ENCODE data around the gene MUC20. TPM values are rescaled to one million over a fixed set of nuclear protein-coding genes. Genes with fewer than 3 reads are reported as not detected.

MUC20 gene
- total RNA-seq, 4 donors from 2014 or later: 1.5 to 7.0 (median 3.2) TPM

DNA sequence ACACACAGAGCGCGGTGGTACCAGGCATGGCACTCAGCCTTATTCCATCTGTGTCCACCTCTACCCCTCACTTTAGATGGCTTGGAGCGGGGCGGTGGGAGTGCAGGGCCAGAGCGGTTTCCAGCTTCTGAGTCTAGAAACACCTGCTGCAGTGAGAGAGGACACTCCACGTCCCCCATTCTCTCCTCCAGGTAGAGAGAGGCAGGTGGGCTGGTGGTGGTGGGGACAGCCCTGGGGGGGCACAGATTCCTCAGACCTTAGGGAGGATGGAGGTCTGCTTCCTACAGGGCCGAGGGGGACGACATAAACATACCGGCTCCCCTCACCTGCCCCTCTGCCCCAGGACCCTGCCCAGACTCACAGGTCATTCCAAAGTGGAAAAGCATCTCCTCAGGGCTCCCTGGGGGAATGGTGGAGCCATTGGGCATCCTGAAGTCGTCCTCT, 40.4 kb downstream of the MUC20 start:
- no peak overlapping the region for H3K27ac ChIP-seq
- DNase-seq (no peak), ATAC-seq (no peak)
- H3K4me1 ChIP-seq: no peaks in the 10 kb centered on the region
- peaks cover 43 to 67% (median 48%) of the 10 kb centered on the region in 3 donors for H3K27me3 ChIP-seq
- intact Hi-C loops (cut with DNase I; ENCODE audit: low total_unique reads) (no loop called here), in situ Hi-C loops (cut with MboI; ENCODE audit: low sequenced_read_pairs in 4 of 4) (no loop called here)
- H3K36me3 ChIP-seq: no peaks in the 10 kb centered on the region
- no peaks in the 10 kb centered on the region for H3K9me3 ChIP-seq
- no peak overlapping the region for H3K4me3 ChIP-seq
- no peak for TF ChIP-seq POLR2A (IDR thresholded peaks at IDR 0.05)
- TF ChIP-seq, protein P1, sequence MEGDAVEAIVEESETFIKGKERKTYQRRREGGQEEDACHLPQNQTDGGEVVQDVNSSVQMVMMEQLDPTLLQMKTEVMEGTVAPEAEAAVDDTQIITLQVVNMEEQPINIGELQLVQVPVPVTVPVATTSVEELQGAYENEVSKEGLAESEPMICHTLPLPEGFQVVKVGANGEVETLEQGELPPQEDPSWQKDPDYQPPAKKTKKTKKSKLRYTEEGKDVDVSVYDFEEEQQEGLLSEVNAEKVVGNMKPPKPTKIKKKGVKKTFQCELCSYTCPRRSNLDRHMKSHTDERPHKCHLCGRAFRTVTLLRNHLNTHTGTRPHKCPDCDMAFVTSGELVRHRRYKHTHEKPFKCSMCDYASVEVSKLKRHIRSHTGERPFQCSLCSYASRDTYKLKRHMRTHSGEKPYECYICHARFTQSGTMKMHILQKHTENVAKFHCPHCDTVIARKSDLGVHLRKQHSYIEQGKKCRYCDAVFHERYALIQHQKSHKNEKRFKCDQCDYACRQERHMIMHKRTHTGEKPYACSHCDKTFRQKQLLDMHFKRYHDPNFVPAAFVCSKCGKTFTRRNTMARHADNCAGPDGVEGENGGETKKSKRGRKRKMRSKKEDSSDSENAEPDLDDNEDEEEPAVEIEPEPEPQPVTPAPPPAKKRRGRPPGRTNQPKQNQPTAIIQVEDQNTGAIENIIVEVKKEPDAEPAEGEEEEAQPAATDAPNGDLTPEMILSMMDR (IDR thresholded peaks at IDR 0.05 in 4 of 5, conservative IDR thresholded peaks at IDR 0.05 in 1 of 5): no peak

DNA sequence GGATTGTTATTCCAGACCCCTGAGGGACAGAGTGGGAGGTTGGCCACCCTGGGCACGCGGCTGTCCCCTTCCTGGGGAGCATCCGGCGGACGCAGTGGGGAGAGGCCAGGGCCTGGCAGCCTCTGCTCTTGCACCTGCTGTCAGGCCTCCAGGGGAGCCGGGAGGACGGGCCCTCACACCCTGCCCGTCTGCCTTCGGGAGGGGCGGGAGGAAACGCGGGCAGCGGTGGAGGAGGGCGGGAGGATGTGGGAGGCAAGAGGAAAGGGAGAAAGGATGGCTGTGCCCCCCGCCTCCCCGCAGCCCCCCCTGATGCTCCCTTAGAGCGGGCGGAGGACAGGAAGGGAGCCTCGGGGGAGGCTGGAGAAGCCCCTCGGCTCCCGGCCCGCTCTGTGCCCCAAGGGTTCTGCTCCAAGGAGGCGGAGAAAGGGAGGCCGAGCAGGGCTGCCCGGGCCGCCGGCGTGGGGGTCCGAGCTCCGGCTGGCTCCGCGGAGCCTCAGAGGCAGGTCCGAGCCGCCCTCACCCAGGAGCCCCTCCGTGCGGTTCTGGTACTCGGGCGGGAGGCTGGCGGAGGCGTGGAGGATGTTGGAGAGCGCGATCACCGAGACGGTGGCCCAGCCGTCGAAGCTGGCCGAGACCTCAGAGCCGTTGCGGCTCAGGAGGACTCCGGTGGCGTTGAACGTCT, 40.9 kb downstream of the MUC20 start:
- intact Hi-C loops (cut with DNase I; ENCODE audit: low total_unique reads): no loop called here
- no peak overlapping the region for H3K27ac ChIP-seq

DNA sequence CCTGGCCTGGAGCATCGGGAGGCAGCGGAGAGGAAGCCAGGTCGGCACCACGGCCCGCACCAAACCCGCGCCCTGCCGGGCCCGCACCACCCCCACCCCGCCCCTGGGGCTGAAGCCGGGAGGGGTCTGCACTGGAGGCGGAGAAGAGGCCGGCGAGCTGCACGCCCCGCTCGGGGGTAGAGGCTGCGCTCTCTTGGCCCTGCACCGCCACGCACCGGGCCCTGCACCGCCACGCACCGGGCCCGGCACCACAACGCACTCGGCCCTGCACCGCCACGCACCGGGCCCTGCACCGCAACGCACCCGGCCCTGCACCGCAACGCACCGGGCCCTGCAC, 41.4 kb downstream of the MUC20 start:
- H3K9me3 ChIP-seq: no peaks in the 10 kb centered on the region
- ATAC-seq (no peak), DNase-seq (no peak)
- in situ Hi-C loops (cut with MboI; ENCODE audit: low sequenced_read_pairs in 4 of 4) (no loop called here), intact Hi-C loops (cut with DNase I; ENCODE audit: low total_unique reads) (no loop called here)
- H3K4me3 ChIP-seq: no peak overlapping the region
- H3K27ac ChIP-seq: no peak overlapping the region
- no peaks in the 10 kb centered on the region for H3K4me1 ChIP-seq
- no peaks in the 10 kb centered on the region for H3K36me3 ChIP-seq
- TF ChIP-seq, protein P1 (IDR thresholded peaks at IDR 0.05 in 4 of 5, conservative IDR thresholded peaks at IDR 0.05 in 1 of 5): no peak
- TF ChIP-seq POLR2A (IDR thresholded peaks at IDR 0.05): no peak
- peaks cover 40 to 67% (median 41%) of the 10 kb centered on the region in 3 donors for H3K27me3 ChIP-seq

More for the DNA sequence above, 40.9 kb downstream of the MUC20 start:
- no peaks in the 10 kb centered on the region for H3K9me3 ChIP-seq
- ATAC-seq (no peak), DNase-seq (no peak)
- H3K36me3 ChIP-seq: no peaks in the 10 kb centered on the region
- no peak overlapping the region for H3K4me3 ChIP-seq
- H3K27me3 ChIP-seq: peaks cover 43 to 67% (median 45%) of the 10 kb centered on the region in 3 donors
- in situ Hi-C loops (cut with MboI; ENCODE audit: low sequenced_read_pairs in 4 of 4): no loop called here
- TF ChIP-seq, protein P1 (IDR thresholded peaks at IDR 0.05 in 4 of 5, conservative IDR thresholded peaks at IDR 0.05 in 1 of 5): no peak
- no peak for TF ChIP-seq POLR2A (IDR thresholded peaks at IDR 0.05)
- no peaks in the 10 kb centered on the region for H3K4me1 ChIP-seq

DNA sequence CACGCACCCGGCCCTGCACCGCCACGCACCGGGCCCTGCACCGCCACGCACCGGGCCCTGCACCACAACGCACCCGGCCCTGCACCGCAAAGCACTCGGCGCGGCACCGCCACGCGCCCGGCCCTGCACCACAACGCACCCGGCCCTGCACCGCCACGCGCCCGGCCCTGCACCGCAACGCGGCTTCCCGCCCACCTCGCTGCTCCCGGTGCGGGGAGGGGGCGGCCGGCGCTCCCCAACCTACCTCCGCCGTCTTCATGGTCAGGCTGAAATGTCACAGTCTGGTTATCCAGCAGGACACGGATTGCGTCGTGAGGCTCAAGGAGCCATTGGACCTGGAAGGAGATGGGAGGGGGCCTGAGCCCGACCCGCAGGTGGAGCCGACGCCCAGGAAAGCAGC, 41.8 kb downstream of the MUC20 start:
- peaks cover 36 to 63% (median 37%) of the 10 kb centered on the region in 3 donors for H3K27me3 ChIP-seq
- no peaks in the 10 kb centered on the region for H3K36me3 ChIP-seq
- H3K9me3 ChIP-seq: no peaks in the 10 kb centered on the region
- no peaks in the 10 kb centered on the region for H3K4me1 ChIP-seq
- H3K4me3 ChIP-seq: no peak overlapping the region
- intact Hi-C loops (cut with DNase I; ENCODE audit: low total_unique reads) (no loop called here), in situ Hi-C loops (cut with MboI; ENCODE audit: low sequenced_read_pairs in 4 of 4) (no loop called here)
- DNase-seq: no peak
- no peak for ATAC-seq
- H3K27ac ChIP-seq: no peak overlapping the region
- TF ChIP-seq POLR2A (IDR thresholded peaks at IDR 0.05): no peak
- TF ChIP-seq, protein P1 (IDR thresholded peaks at IDR 0.05 in 4 of 5, conservative IDR thresholded peaks at IDR 0.05 in 1 of 5): no peak

All from gastrocnemius medialis (tissue), 4 donors.